NK-92 treated with Interleukin-12 subunit alpha and Interleukin-12 subunit beta, amount 100 ng/mL, for 24 hours (cell line): ENCODE data around the gene HOXA5.

Experiments used
- DNase-seq: peaks from one replicate; lab custom pipeline; 2025; lab: John Stamatoyannopoulos, UW

Gene HOXA5

GRCh38 chr7:27159266-27160144 lies 16.0 kb upstream of the HOXA5 start:
- DNase-seq, result no peak

GRCh38 chr7:27158436-27159265 lies 15.2 kb upstream of the HOXA5 start:
- no peak for DNase-seq

- DNase-seq, result no peak
Observed at GRCh38 chr7:27157702-27158431, 14.4 kb upstream of the HOXA5 start.

DNA sequence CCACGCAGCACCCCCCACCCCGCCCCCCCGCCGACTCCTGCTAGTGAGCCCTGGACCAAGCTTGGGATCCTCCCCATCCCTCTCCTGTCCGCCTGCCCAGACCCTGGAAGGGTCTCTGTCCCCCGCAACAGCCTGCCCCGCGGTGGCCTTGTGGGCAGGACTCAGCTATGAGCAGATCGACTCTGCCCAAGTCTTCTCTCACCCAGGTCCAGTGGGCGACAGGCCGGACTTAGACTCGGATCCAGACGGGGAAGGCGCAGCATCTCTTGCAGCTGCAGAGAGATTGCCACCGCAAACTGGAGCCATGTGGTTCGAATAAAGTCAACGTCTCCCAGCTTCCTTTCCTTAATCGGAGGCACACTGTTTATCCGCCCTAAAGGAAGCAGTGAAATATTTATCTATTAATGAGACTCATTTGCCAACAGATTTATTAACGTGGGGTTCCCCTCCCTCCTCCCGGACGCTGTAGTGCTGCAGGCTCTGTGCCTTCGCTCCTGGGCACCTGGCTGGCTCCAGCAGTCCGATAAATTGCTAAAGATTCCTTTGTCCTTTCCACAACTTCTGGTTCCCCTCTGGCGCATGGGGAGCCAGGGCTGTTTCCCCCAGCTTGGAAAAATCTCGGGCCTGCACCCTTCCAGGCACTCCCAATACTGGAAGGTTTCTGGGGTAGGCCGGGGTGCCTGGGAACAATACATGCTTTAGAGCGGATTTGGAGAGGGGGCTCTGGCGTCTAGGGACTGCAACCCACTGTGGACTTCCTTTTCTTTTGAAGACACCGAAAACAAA lies 13.6 kb upstream of the HOXA5 start:
- DNase-seq, result no peak

DNA sequence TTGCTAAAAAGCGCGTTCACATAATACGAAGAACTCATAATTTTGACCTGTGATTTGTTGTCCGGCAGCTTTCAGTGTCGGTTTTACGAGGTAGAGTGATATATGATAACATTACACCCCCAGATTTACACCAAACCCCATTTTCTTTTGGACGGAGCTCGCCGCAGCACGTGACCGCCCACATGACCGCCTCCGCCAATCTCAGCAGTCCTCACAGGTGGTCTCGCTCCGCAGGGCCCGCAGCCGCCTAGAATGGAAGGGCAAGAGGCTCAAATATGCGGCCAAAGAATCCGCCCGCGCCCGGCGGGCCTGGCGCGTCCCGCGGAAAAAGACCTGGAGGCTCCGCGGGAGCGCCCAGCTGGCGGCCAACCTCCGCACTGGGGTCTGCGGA lies 13.0 kb upstream of the HOXA5 start, which contains the start of gene HOXA7:
TSS of gene HOXA7 (minus strand) at position 168 of the 391 bp plus-strand sequence. CDS start at position 38, 130 bp downstream.
- DNase-seq, result peak; percentile 65

GRCh38 chr7:27155816-27156507 lies 12.5 kb upstream of the HOXA5 start:
- peak; percentile 47 for DNase-seq

- DNase-seq, result no peak
Observed at GRCh38 chr7:27154901-27155815, 11.7 kb upstream of the HOXA5 start.

GRCh38 chr7:27154369-27154768 lies 10.9 kb upstream of the HOXA5 start:
- no peak for DNase-seq

- no peak for DNase-seq
Observed at GRCh38 chr7:27153526-27153925, 10.0 kb upstream of the HOXA5 start.

- DNase-seq, result no peak
Observed at GRCh38 chr7:27152816-27153442, 9.4 kb upstream of the HOXA5 start.

DNA sequence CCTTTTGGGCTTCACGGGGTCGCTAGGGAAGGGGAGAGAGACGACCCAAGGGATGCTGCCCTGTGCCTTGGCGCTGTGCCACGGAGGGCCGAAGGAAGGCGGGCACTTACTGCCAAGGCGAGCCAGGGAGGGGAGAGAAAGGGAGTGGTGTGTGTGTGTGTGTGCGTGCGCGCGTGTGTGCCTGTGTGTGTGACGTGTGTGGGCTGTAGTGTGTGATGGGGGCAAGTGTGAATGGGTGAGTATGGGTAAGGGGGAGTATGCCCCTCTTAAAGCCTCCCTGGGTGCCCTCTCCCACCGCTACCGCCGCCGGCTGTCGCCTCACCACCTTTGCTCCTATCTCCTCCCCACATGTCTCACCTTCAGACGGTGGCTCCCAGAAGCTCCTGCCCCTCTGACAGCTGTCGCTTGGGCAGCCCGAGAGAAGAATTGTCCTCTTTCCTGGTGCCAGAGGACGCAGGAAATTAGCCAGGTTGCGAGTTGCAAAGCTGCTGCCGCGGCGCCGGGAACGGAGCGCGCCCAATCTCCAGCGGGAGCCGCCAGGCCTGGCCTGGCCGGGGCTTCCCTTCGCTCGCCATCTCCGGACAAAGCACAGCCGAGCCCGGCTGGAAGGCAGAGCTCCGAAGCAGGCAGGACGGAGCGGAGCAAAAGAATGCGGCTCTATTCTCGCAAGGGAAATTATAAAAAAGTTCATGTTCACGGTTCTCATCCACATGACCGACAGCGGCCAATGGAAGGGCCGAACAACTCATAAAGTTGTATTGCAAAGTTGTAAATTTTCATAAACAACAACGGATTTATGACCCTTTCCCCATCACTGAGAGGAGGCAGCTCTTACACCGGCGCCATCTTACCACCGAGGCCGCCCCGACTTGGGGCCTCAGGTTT lies 8.7 kb upstream of the HOXA5 start, which contains the start of gene HOXA3:
TSS of gene HOXA3 (minus strand) at position 653 of the 885 bp plus-strand sequence. CDS start 41,943 bp downstream, outside the sequence.
- no peak for DNase-seq

DNA sequence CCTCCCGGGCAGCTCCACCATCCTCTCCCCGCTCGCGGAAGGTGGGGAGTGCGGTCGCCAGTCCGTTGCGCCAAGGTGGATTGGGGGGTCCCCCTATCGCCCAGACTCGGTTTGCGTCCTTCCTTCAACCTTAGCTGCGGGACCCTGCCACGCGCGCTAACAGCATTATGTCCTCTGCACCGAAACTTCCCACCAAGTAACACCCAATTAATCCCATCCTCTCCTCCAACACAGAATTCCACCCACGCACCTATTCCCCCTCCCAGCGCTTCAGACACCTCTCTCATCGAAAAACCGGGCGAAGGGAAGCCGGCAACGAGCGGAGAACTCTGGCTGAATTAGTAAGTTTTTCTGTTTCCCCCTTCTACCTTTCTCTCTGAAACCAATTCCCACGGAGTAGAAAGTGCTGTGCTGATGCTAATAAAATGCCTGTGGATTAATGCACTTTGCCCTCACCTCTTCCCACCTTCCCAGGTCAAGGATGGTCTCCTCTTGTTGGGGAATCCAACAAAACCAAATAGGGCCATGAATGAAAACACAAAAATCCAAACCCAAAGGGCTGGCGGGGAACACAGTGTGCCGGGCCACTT lies 8.0 kb upstream of the HOXA5 start:
- peak; percentile 41 for DNase-seq

DNA sequence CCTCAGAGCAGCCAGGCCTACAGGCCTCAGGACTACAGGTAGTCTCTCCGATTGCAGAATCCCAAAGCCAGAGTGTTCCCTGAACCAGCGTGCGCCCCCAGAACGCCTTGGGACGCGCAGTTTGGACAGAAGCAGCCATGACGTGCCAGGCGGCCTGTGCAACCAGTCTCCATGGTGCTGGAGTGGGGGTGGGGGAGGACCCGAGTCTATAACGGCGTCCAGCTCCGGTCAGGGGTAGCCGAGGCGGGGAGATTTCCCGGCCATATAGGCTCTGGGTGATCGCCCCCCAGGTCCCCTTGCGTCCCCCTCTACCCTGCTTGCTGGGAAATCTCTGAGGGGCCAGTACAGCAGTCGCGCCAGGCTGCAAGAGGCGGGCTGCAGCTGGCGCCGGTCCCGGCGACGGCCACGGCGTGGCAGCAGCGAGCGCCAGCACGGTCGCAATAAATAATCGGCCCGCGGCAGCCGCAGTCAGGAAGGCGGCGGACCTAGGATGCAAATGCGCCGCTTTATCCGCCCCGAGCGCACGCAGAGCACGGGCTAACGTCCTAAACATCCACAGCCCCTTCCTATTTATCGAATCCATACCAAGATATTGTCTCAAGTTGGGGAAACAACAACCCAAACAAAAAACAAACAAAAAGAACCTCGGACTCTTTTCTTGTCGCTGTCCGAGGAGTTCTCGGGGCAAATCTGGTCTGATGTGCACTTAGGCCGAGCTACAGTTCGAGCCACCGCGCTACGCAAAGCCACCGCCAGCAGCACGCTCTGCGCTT lies 7.3 kb upstream of the HOXA5 start:
- DNase-seq, result peak; percentile 58

DNA sequence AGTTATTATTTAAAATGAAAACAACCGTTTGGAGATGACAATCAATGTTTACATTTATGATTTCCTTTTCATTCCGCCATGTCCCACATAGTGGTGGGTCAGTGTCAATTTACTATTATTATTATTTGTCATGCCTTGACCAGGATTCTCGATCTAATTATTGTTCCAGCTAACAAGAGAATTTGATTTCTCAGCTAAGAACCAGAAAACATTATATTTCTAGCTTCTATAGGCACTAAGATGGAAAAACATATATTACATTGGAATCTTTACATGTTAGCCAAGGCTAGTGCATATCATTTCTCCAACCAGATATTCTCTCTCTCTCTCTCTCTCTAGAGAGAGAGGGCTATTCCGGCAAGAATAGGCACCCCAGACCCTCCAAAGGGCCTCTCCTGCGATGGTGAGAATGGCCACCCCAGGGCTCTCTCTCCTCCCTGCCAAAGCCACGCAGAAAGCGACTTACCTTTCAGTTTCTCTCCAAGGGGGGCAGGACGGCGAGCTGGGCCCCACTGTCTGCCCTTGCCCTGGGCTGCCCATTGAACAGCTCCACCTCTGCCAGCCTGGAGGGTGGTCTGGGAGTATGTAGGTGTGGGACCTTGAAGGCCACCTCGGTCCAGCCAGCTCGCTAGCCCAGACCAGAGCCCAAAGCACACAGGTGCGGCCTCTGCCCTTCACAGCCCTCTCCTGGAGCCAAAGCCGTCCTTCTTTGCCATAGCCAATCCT lies 6.5 kb upstream of the HOXA5 start:
- DNase-seq, result peak; percentile 22

- no peak for DNase-seq
Observed at GRCh38 chr7:27148756-27149641, 5.5 kb upstream of the HOXA5 start.
